ENCODE data around the gene SEZ6L.
A peak's percentile ranks its signal among the peaks of the same experiment; 100 is the strongest.

Gene SEZ6L

DNA sequence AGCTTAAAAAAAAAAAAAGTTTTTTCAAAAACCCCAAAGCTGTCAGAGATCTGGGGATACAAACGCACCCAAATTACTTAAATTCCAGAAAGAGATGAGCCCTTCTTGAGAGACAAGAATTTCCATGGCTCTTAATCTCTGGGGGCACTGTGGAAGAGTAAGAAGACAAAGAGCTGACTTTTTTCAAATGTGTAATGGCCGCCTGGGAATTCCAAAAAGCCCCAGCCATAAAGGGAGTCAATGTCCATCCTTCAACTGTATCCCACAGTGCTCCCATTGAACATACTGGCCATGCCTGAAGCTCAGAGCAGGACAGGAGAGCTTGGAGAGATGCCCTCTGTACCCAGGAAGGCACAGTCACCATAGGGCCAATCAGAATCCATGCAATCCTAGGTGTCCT lies 222.4 kb downstream of the SEZ6L start:
- no peak for DNase-seq (ENCODE audit: low spot score)
- in situ Hi-C loops (cut with MboI; ENCODE audit: low sequenced_read_pairs, unreplicated experiment): no loop called here

DNA sequence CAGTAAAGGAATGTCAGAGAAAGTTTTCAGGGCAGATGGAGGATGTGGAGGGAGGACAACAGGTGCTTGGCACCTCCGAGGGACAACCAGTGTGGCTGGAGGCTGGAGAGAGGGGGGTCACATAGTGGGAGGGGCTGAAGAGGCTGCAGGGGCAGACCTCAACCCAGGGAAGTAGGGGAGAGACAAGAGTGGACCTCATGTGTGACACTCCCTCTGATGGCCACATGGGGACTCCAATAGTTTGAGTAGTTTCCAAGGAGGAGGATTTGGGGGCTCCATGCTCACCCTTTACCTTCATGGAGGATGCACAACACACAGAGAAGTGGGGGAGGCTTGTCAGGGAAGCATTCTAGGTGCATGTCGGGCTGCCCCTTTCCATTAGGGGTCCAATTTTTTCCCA lies 224.7 kb downstream of the SEZ6L start:
- DNase-seq (ENCODE audit: low spot score): no peak
- TF ChIP-seq, protein P1, sequence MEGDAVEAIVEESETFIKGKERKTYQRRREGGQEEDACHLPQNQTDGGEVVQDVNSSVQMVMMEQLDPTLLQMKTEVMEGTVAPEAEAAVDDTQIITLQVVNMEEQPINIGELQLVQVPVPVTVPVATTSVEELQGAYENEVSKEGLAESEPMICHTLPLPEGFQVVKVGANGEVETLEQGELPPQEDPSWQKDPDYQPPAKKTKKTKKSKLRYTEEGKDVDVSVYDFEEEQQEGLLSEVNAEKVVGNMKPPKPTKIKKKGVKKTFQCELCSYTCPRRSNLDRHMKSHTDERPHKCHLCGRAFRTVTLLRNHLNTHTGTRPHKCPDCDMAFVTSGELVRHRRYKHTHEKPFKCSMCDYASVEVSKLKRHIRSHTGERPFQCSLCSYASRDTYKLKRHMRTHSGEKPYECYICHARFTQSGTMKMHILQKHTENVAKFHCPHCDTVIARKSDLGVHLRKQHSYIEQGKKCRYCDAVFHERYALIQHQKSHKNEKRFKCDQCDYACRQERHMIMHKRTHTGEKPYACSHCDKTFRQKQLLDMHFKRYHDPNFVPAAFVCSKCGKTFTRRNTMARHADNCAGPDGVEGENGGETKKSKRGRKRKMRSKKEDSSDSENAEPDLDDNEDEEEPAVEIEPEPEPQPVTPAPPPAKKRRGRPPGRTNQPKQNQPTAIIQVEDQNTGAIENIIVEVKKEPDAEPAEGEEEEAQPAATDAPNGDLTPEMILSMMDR (IDR thresholded peaks at IDR 0.05; ENCODE audit: borderline replicate concordance, control extremely low read depth, extremely low read depth, insufficient read depth, missing control alignments): no peak
- in situ Hi-C loops (cut with MboI; ENCODE audit: low sequenced_read_pairs, unreplicated experiment): no loop called here

More for the DNA sequence above, 222.4 kb downstream of the SEZ6L start:
- TF ChIP-seq, protein P1 (IDR thresholded peaks at IDR 0.05; ENCODE audit: borderline replicate concordance, control extremely low read depth, extremely low read depth, insufficient read depth, missing control alignments): no peak

DNA sequence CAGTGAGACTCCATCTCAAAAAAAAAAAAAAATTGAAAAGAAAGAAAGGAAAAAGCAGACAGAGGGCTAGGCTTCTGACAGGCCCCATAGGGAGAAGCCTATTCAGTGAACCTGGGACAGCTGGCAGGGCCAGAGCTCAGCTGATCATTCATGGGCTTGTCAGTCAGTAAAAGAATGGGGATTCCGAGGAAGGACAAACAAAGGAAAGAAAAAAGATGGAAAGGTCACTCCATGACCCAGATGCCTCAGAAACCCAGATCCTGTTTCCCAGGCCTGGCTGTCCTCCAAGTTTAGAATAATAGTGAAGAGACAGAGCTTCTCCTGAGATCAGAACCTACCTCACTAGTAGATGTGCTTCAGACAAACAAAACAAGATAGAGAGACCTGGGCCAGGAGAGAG lies 225.5 kb downstream of the SEZ6L start:
- in situ Hi-C loops (cut with MboI; ENCODE audit: low sequenced_read_pairs, unreplicated experiment): no loop called here
- TF ChIP-seq, protein P1 (IDR thresholded peaks at IDR 0.05; ENCODE audit: borderline replicate concordance, control extremely low read depth, extremely low read depth, insufficient read depth, missing control alignments): no peak
- DNase-seq (ENCODE audit: low spot score): no peak

DNA sequence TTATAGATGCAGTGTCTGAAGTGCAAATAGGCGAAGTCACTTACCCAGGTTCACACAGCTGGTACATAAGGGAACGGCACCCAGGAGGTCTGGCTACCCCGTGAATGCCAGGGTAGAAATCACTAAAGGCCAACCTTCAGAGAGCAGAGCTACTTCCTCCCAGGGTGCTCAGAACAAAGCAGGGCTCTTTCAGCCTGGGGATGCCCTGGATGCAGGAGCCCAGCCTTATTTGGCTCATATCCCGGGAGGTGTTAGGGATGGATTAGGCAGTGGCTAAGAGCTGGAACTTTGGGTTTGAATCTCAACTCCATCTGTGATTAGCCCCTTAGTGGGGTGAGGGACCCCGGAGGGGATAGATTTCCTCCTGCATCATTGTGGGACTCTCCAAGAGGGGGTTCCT lies 226.7 kb downstream of the SEZ6L start:
- TF ChIP-seq, protein P1 (IDR thresholded peaks at IDR 0.05; ENCODE audit: borderline replicate concordance, control extremely low read depth, extremely low read depth, insufficient read depth, missing control alignments): no peak
- DNase-seq (ENCODE audit: low spot score): no peak
- in situ Hi-C loops (cut with MboI; ENCODE audit: low sequenced_read_pairs, unreplicated experiment): no loop called here

DNA sequence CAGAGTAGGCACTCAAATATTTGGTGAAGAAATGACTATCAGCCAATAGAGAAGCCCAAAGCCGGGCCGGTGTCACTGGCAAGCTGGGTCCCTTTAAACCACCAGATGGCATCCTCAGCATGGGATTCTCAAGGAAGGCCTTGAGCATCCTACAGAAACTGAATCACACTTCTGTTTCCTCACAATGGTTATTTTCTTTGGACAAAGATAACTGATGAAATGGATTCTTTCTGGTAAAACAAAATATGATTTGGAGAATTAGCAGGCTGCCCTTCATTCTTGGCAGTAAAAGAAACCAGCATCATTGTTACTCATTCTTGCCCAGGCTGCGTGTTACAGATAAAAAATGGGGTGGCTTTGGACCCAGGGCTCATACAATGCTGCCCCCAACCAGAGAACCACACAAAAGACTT lies 229.5 kb downstream of the SEZ6L start:
- in situ Hi-C loops (cut with MboI; ENCODE audit: low sequenced_read_pairs, unreplicated experiment): no loop called here
- TF ChIP-seq, protein P1 (IDR thresholded peaks at IDR 0.05; ENCODE audit: borderline replicate concordance, control extremely low read depth, extremely low read depth, insufficient read depth, missing control alignments): peak; percentile 60
- peak; percentile 57 for DNase-seq (ENCODE audit: low spot score)

DNA sequence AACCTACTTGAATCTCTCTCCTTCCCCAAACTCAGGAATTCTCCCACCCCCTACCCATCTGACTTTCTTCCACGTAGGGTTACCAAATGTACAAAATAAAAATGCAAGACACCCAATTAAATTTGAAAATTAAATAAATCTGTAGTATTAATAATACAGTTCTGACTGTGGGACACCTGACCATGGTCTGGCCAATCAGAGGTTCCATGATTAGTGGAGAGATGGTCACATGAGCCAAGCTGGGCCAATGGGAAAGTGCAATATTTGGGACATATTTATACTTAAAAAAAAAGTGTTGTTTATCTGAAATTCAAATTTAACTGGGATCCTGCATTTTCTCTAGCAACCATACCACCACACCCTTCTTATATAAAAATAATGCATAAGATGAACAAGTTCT lies 230.0 kb downstream of the SEZ6L start:
- TF ChIP-seq, protein P1 (IDR thresholded peaks at IDR 0.05; ENCODE audit: borderline replicate concordance, control extremely low read depth, extremely low read depth, insufficient read depth, missing control alignments): no peak
- no peak for DNase-seq (ENCODE audit: low spot score)
- in situ Hi-C loops (cut with MboI; ENCODE audit: low sequenced_read_pairs, unreplicated experiment): no loop called here

DNA sequence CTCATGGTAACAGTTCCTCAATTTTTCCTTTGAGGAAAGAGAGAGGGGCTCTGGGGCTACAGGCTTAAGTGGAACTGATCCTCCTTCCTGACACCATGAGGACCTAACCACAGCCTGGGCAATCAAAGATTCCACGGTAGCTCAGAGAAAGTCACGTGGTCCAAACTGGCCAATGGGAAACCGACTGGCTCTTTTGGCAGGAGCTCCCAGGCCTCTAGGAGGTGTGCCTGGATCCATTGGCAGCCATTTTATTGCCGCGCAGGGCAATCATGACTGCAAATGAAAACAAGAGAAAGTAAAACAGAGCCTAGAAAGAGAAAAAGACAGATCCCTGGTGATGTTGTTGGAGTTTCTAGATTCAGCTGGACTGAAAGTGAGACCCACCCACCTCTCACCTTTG lies 232.5 kb downstream of the SEZ6L start:
- in situ Hi-C loops (cut with MboI; ENCODE audit: low sequenced_read_pairs, unreplicated experiment): no loop called here
- TF ChIP-seq, protein P1 (IDR thresholded peaks at IDR 0.05; ENCODE audit: borderline replicate concordance, control extremely low read depth, extremely low read depth, insufficient read depth, missing control alignments): no peak
- DNase-seq (ENCODE audit: low spot score): no peak

All from GM13976 (cell line).